C4-2B (cell line): ENCODE data around the gene ADGRV1.

ENCODE experiments used
- ZFX ChIP-seq: fragments of 450-650 bp; IDR thresholded peaks from 2 replicates; pipeline ENCODE4 v1.6.1; 2017
- TF ChIP-seq, protein P1 (sequence below): fragments of 450-650 bp; conservative IDR thresholded peaks from 2 replicates; pipeline ENCODE4 v1.5.1; 2017; ENCODE audit warnings: mild to moderate bottlenecking

DNA sequence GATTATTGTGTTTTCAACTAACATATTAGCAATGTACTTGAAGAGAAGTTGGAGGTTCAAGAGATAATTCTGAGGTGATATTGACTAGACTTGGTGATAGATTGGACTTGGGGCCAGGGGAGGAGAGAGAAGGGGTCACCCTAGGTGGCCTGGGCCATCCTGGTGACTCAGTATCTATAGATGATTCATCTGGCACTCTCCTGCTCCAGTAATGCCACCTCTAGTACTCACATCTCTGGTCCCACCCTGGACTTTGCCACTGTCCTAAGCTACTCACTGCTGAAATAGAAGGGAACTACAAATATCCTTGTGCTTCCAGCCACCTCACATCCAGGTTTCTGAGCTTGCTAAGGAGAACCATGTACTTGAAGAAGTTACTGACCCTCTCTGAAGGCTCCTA lies 574.6 kb downstream of the ADGRV1 start:
- TF ChIP-seq, protein P1, sequence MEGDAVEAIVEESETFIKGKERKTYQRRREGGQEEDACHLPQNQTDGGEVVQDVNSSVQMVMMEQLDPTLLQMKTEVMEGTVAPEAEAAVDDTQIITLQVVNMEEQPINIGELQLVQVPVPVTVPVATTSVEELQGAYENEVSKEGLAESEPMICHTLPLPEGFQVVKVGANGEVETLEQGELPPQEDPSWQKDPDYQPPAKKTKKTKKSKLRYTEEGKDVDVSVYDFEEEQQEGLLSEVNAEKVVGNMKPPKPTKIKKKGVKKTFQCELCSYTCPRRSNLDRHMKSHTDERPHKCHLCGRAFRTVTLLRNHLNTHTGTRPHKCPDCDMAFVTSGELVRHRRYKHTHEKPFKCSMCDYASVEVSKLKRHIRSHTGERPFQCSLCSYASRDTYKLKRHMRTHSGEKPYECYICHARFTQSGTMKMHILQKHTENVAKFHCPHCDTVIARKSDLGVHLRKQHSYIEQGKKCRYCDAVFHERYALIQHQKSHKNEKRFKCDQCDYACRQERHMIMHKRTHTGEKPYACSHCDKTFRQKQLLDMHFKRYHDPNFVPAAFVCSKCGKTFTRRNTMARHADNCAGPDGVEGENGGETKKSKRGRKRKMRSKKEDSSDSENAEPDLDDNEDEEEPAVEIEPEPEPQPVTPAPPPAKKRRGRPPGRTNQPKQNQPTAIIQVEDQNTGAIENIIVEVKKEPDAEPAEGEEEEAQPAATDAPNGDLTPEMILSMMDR = no peak
- no peak for TF ChIP-seq ZFX
